BJ (cell line): Measurements from ENCODE around the gene MGAT4A. TPM values are rescaled to one million over a fixed set of nuclear protein-coding genes. Genes with fewer than 3 reads are reported as not detected.
"Not testable (repeated sequence)": the region's sequence is repeated elsewhere in the genome, so short reads cannot be mapped to it uniquely, and the experiment has no call there.

ENCODE experiments used
- CTCF ChIA-PET: fragments of 350-600 bp; formaldehyde crosslinking; extraction: SDS; loops from one replicate; lab custom pipeline; 2021; ENCODE audit warnings: antibody characterized with exemption, inconsistent platforms; lab: Yijun Ruan, JAX
- POLR2A ChIA-PET: fragments of 300-600 bp; sonication (Branson Sonifier 250); formaldehyde crosslinking; extraction: SDS; loops from one replicate; lab custom pipeline; 2021; ENCODE audit warnings: antibody characterized with exemption; lab: Charles Lee
- DNase-seq: peaks from one replicate; pipeline ENCODE4 v3.0.0-alpha.2; 2011; ENCODE audit warnings: low read depth
- H3K27me3 ChIP-seq: 2 replicates; pipeline ENCODE4 v1.6.0; 2011; ENCODE audit warnings: low read length; ENCODE audit not compliant: control insufficient read depth, insufficient read depth
- H3K36me3 ChIP-seq: 2 replicates; pipeline ENCODE4 v1.5.1; 2011; ENCODE audit warnings: low read length; ENCODE audit not compliant: control insufficient read depth, insufficient read depth
- H3K4me3 ChIP-seq: 2 replicates; pipeline ENCODE4 v1.5.1; 2011; ENCODE audit warnings: low read depth, mild to moderate bottlenecking, control low read depth, low read length
- CTCF ChIP-seq: IDR thresholded peaks from 2 replicates; pipeline ENCODE4 v1.5.1; 2011; ENCODE audit warnings: low read depth, mild to moderate bottlenecking, control low read depth, inconsistent platforms, low read length, moderate library complexity; ENCODE audit not compliant: insufficient read depth
- polyA plus RNA-seq: library from polyadenylated mRNA; depleted of rRNA; stranded (reverse); fragments of >200 nt; gene quantifications from 2 replicates; pipeline ENCODE4 v1.2.3, GENCODE V29; 2011

The MGAT4A gene
- polyA plus RNA-seq, 1 experiment: not detected

- POLR2A ChIA-PET: no interaction called here
- no peaks in the 10 kb centered on the region for H3K27me3 ChIP-seq
- DNase-seq: no peak
- no peak for TF ChIP-seq CTCF
- CTCF ChIA-PET: no interaction called here
- no peak overlapping the region for H3K4me3 ChIP-seq
- H3K36me3 ChIP-seq: no peaks in the 10 kb centered on the region
Measured at GRCh38 chr2:98669675-98670074, 61.3 kb downstream of the MGAT4A start.

- no peak overlapping the region for H3K4me3 ChIP-seq
- no peak for TF ChIP-seq CTCF
- no peaks in the 10 kb centered on the region for H3K27me3 ChIP-seq
- CTCF ChIA-PET: no interaction called here
- DNase-seq: no peak
- H3K36me3 ChIP-seq: no peaks in the 10 kb centered on the region
- POLR2A ChIA-PET: no interaction called here
Measured at GRCh38 chr2:98665677-98666076, 65.3 kb downstream of the MGAT4A start.

GRCh38 chr2:98664323-98664722 is 66.6 kb downstream of the MGAT4A start:
- ChIA-PET CTCF (interaction anchor here (0.6 to 1.6 kb wide), 2 partner anchors 15 to 509 kb away, joined by 4 to 5 read pairs; no protein-coding TSS in a partner anchor), POLR2A (no interaction called here)
- Histone ChIP-seq H3K36me3 (no peaks in the 10 kb centered on the region), H3K27me3 (no peaks in the 10 kb centered on the region), H3K4me3 (no peak overlapping the region)
- no peak for DNase-seq
- no peak for TF ChIP-seq CTCF

- ChIA-PET POLR2A (no interaction called here), CTCF (interaction anchor here (1.6 kb wide), 1 partner anchor 14 kb away, joined by 5 read pairs; no protein-coding TSS in a partner anchor)
- H3K36me3 ChIP-seq: no peaks in the 10 kb centered on the region
Measured at GRCh38 chr2:98663511-98664090, 67.3 kb downstream of the MGAT4A start.

GRCh38 chr2:98659491-98659840 is 71.5 kb downstream of the MGAT4A start:
- H3K4me3 ChIP-seq, H3K27me3 ChIP-seq, H3K36me3 ChIP-seq, DNase-seq, POLR2A ChIA-PET: not testable (repeated sequence)
- CTCF ChIA-PET: interaction anchor here (0.6 to 2.9 kb wide), 3 partner anchors 10 to 1691 kb away, joined by 4 to 12 read pairs (median 5); no protein-coding TSS in a partner anchor

More at GRCh38 chr2:98663511-98664090, 67.3 kb downstream of the MGAT4A start:
- no peaks in the 10 kb centered on the region for H3K27me3 ChIP-seq
- no peak for DNase-seq
- TF ChIP-seq CTCF: no peak
- no peak overlapping the region for H3K4me3 ChIP-seq
